GM19468 (cell line): ENCODE measurements around the gene PNN.

Source experiments
- ATAC-seq: cut with Tn5 transposase; IDR thresholded peaks from one replicate; pipeline ENCODE4 v1.9.1; 2021; ENCODE audit warnings: mild to moderate bottlenecking, moderate library complexity, moderate number of reproducible peaks; ENCODE audit not compliant: unreplicated experiment; ENCODE audit errors: extremely low read depth

Gene PNN

DNA sequence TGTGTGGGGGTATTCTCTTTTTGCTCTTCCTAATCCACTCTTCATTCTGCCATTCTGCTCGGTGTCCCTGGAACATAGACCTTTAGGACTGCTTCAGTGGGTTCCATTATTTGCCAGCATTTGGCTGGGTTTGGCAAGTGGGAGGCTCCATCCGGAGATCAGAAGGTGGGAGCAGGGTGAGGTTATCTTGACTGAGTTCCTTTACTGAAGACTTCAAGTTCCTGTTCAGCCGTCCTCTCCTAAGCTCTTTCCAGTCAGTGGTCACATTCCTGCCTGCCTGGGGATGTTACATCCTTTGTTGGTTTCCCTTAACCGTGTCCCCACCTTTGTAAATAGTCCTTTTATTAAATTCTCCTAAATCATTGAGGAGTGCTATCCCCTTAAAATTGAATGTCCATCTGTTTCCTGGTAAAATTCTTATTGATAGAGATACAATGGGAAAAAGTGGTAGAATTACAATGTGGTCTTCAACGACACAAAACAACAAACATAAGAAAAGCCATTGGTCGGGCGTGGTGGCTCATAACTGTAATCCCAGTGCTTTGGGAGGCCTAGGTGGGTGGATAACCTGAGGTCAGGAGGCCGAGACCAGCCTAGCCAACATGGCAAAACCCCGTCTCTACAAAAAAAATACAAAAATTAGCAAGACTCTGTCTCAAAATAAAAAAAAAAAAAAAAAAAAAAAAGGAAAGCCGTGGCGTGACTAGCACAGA lies 53.6 kb downstream of the PNN start:
- no peak for ATAC-seq

DNA sequence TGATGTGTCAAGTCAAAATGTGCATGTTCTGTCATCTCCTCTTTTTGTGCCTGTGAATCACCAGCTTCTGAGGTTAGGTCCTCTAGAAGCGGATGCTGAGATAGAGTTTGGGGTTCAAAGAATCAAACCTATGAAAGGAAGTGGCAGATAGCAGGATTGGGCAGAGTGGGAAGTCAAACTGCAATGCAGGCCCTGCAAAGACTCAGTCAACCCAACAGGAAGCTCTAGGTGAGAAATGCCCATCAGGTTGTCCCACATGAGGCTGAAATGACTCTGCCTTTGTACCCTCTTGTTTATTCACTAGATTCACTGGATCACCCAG lies 54.1 kb downstream of the PNN start:
- peak; percentile 25 for ATAC-seq

DNA sequence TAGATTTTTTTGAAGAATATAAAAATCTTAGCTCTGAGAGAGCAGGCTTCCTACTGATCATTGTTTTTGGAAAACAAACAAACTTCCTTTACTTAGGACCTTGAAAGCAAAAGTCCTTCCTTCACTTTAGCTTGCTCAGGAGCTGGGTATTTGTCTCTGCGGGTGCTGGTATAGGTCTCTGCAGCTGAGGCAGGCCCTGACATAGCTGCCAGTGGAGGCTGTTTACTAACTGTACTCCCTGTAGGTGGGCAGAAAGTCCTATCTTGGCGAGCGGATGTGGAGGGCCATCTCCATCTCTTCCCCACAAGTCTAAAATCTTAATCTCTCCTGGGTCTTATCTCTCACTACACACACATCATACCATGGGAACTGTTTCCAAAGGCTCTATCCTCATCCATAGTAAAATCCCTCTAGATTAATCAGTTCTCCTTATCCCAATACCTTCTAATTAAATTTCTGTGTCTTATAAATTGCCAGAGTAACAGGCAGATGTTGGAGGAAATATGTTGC lies 54.6 kb downstream of the PNN start:
- no peak for ATAC-seq

DNA sequence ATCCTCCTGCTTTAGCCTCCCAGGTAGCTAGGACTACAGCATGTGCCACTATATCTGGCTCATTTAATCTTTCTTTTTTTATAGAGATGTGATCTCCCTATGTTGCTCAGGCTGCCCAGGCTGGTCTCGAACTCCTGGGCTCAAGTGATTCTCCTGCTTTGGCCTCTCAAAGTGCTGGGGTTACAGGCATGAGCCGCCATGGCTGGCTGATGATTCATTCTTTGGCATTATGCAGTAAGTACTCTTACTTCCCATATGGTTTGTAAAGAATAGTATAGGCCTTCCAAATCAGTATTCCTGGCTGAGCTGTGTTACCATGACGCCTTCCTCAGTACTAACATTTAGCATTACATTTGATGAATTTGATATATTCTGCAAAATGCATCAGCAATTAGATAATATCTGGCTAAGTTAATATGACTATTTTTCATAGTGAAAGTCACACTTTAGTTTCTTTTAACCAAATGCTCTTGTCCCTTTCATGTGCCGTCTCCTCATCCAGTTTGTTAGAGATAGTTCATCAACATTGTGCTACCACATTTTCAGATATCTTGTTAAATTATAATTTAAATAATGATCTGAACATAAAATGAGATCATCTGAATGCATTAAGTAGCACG lies 55.5 kb downstream of the PNN start:
- no peak for ATAC-seq

DNA sequence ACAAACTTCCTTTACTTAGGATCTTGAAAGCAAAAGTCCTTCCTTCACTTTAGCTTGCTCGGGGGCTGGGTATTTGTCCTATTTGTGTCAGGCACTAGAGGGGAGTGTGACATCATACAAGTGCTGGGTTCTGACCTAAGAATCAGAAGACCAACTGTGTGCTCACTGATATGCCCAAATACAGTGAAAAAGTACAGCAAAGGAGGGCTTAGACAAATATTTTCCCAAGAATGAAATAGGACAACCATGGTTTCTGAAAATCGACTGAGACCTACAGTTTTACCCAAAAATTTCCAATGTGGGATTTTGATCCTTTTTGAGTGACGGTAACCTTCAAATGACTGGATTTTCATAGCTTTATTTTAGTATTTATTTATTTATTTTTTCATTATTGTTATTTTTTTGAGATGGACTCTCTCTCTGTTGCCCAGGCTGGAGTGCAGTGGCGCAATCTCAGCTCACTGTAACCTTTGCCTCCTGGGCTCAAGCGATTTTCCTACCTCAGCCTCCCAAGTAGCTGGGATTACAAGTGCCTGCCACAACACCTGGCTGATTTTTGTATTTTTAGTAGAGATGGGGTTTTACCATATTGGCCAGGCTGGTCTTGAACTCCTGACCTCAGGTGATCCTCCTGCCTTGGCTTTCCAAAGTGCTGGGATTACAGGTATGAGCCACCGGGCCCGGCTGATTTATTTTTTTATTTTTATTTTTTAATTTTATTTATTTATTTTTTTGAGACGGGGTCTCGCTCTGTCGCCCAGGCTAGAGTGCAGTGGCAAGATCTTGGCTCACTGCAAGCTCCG lies 56.9 kb downstream of the PNN start:
- ATAC-seq = peak; percentile 42
